A204.1 (cell line): ENCODE measurements around the gene PDCD4.

Experiments used
- FAIRE-seq: peaks from 2 replicates; lab custom pipeline; 2012; peaks lifted over from hg19 to GRCh38; lab: Jason Lieb, UNC

Gene PDCD4

DNA sequence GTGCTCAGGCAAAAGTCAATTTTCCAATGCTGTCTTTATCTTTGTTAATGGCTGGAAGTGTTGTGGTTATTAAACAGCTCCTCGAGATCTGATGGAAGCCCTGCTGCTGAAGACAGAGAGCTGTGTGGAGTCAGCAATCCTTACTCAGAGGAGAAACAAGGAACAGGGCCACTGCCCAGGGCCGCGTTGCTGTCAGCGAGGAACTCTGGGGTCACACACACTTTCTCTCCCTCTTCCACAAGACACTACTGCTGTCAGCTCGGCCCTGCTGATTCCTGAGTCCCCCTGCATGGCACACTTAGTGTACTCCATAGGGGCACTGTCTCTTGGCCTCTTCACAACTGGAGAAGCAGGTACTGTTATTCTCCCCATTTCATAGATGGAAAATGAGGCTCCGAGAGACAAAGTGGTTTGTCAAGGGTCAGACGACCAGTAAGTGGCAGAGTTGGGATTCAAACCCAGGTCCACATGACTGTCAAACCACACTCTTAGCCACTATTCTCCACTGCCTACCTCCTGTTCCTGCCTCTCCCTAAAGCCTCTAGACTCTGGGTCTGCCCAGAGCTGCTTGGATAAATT lies 29.3 kb upstream of the PDCD4 start:
- FAIRE-seq, result no peak

DNA sequence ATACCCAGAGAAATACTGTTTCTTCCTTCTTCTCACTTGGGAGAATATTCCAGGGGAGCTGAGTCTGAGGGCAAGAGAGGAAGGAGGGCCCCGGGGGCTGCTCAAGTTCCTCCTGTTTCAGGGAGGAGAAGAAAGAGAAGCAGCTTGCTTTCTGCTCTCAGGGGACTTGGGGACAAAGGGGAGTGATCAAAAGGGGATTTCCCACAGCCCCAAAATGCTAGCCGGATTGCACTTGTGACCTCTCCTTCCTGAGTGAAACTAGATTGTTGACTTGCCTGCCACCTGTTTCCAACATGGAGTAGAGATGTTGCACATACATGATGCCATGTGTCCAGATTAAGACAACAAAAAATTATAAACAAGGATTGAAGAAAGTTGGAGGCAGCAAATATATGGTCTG lies 28.7 kb upstream of the PDCD4 start:
- no peak for FAIRE-seq

DNA sequence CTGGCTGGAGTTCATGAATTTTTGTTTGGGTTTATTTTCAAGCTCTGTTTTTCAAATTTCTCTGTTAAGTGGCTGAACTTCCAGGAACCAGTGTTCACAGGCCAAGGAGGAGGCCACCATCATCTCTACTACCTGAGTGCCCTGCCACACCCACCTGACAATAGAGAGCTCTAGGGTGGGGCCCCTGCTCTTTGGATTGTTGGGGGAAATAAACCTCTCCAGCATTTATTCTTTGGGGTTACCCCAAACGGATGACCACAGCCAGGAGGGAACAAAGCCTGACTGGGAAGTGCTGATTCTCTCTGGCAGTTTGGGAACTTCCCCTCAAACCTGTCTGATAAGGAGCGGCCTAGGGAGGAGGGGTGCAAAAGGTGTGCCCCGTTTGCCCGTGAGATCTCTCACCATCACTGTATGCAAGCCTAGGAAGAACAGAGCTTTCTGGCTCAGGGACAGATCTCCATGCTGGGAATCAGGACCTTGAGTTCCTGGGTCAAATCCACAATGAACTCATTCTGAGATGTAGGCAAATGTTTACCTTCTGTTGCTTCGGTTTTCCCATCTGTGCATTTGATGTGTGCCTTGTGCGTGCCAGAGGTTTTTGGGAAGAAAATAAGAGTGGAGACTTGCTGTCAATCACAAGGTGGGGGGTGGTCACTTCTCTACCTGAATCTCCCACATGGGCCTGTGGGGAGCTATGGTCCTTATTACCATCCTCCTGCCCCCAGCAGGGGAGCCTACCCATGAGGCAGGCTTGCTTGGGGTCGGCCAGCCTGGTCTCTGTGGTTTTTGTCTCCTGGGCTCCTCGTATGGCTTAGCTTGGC lies 27.7 kb upstream of the PDCD4 start:
- no peak for FAIRE-seq

DNA sequence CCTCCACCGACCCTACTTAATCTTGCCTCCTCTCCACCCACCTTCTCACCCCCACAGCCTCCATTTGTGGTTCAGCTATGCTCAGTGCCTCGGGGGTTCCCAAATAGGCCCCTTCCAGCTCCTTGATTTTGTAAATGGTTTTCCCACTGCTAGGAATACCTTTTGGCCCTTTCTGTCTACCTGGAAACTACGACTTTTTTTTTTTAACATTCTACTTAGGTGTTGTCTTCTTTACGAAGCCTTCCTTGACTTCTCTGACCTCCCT lies 27.2 kb upstream of the PDCD4 start:
- no peak for FAIRE-seq

DNA sequence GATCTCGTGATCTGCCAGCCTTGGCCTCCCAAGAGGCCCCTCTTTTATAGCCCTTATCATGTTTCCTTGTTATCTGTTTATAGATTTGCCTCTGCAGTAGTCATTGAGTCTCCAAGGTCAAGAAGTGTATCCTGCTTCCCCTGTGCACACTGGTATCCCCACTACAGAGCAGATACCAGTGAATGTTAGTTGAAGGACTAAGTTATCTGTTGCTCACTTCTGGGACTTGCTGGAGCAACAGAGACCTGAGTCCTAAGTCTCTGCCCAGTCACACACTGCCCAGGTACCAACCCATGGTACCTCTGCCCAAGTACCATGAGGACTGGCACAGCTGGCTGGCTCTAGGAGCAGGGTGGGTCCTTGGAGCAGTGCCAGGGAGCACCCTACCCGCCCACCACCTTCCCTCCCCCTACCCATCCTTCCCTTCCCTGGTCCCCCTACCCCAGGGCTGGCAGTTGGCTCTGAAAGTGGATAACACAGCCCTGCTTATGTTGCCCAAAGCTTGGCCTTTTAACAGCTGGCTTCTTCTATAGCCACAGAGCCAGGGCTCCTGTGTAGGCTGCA lies 26.5 kb upstream of the PDCD4 start:
- no peak for FAIRE-seq

DNA sequence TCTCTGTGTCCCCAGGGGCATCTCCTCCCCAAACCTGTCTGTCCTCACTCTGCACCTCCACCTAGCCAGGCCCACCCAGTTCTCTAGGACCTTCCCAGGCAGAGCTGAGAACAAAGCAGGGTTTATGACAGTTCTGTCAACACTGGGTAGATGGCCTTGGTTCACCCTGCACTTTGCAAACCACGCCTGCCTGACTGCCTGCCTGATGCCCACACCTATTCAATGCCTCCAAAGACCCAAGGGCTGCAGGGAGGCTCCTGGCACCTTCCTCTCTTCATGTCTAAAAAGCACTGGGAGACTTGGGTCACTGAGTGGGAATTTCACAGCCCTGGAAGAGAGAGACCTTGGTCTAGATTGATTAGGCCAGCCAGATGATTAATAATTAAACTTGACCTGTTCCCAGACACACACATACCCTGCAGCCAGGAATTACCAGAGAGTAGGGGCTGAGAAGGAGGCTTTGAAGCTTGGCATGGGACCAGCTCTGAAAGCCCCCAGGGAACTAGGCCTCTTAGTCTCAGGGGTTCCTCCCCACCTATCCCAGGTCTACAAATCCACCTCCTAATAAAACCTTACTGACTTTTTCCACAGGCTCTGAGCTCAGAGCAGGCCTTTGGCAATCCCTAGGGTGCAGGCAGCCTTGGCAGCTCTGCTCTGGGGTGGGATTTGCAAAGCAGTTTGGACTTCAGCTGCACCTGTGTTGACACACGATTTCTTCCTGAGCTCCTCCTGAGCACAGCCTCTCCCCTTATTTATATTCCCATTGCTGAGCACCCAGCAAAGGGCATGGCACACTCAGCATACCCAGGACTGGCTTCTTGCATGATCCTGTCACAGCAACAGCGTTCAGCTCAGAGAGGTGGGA lies 25.7 kb upstream of the PDCD4 start:
- FAIRE-seq, result no peak

DNA sequence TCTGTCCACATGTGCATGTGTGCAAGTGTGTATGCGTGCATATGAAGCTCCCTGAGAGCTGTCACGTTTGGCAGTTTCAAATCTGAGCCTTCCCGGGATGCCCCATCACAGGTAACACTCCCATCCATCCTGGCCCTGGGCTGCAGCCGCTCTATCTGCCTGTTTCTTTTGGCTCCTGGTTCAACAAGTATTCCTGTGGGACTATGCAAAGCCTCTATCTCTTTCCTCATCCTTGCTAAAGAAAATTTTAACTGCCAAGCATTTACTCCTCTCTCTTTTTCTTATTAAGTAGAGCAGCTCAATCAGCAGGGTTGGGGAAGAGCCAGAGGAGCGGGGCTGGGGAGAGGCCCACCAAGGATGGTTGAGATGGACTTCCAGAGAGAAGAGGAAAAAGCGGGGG lies 24.4 kb upstream of the PDCD4 start:
- no peak for FAIRE-seq

DNA sequence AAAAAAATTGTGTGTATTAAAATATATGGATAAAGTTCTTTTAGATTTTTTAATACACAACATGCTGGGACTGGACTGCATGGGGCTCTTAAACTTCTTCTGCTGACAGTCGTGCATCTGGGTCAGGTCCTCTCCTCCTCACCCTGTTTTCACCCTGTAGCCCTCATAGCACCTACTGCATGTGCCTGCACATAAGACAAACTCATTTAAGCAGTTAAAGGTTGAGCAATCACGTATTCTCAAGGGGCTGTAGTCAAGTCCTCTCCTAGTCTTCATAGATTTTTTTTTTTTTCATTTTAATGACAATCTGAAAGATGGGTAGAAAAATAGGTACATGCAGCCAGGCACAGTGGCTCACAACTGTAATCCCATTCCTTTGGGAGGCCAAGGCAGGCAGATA lies 23.6 kb upstream of the PDCD4 start:
- no peak for FAIRE-seq

DNA sequence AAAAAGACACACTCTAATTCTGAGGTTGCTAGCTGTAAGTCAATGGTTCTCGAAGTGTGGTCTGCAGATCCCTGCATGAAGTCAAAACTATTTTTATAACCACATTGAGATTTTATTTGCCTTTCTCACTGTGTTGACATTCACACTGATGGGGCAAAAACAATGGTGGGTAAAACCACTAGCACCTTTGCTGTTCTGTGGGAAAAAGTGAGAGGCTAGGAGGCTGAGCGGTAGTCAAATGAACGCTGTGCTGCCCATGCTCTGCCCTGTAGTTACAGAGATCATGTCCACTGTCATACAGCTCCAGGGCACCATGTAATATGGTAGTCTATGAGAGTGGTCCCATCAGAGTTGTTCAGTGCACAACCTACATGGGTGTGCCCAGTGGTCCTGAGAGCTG lies 21.6 kb upstream of the PDCD4 start:
- FAIRE-seq, result no peak

DNA sequence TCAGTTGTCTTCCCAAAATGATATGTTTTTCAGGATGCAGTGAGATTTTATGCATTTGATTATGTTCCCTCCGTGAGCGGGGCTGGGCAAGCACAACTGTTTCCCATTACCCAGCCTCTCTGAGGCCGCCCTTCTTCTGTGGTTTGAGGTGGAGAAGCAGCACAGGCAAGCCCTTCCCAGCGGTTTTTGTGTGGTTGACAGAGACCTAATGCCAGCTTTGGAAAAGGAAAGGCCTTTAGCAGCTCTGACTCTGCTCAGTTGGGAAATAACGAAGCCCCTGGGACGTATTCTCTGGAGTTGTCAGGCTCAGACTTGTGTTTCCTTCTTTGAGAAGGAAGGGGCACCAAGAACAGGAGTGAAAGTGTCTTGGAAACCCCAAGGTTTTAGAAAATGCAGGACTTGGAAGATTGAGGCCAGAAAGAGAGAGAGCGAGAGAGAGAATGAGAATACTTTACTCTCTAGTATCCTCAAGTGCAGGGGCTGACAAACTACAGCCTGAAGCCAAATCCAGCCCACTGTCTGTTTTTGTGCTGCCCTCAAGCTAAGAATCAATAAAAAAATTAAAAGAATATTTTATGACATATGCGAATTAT lies 20.6 kb upstream of the PDCD4 start:
- no peak for FAIRE-seq

DNA sequence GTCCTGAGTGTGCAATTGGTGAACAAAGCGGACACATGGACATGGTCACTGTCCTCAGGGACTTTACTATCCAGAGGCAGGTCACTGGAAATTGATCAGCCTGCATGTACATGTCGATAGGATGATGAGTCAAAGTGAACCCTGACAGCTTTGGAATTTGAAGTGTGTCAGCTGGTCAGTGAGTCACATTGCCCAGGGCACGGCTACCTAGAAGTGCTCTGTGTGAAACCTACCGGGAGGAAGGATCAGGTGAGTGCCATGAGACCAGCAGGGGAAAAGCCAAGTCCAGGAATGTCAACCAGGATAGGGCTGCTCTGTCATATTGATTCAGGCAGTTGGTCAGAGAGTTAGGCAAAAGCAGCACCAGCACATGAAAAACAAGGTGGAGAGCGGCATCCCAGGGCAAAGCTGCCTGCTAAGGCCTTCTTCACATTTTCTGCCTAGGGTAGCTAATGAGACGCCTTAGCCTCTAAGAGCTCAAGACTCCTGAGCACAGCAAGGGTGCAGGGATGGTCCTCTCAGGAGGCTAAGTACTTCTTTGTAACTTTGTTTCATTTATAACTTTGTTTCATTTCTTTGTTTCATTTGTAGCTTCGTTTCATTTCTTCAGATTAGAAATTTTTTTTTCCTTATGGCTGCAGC lies 19.4 kb upstream of the PDCD4 start:
- FAIRE-seq, result no peak

DNA sequence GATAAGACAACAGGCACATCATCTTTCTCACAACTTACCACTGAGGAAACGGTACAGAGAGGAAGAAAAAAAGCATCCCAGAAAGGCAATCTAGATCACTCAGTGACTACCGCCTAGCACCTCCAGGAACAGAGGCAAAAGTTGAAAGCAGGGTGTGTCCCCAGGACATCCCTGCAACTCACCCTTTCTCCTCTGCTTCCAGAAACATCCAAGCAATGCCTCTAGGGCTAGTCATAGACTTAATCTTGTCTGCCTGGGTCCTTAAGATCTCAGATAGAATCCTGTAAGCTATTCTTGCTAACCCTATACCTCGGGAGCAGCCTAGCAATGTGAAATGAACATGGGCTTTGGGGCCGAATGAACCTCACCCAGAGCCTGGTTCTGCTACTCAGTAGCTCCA lies 18.8 kb upstream of the PDCD4 start:
- no peak for FAIRE-seq

DNA sequence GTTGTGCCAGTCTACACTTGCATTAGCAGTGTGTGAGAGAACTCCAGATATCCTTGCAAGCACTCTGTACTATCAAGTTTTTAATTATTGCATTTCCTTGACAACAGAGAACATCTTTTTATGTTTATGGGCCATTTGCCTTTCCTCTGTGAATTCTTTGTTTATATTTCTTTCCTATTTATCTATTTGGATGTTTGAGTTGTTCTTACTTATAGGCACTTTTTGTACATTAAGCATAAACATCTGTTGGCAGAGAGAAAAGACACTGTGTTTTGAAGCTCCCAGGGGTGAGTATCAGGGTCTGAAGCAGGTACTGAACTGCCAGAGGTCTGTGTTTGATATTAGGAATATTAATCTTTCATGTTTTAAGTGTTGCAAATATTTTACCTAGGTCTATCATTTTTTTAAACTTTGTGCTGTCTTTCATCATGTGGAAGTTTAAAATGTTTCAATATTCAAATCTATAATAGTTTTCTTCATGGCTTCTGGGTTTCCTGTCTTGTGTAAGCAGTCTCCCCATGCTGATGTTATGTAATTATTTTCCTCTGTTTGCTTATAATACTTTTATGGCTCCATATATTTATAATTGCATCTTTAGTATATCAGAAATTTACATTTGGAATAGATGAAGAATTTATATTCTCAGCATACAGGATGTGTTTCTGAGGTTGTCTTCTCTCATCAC lies 17.7 kb upstream of the PDCD4 start:
- no peak for FAIRE-seq

DNA sequence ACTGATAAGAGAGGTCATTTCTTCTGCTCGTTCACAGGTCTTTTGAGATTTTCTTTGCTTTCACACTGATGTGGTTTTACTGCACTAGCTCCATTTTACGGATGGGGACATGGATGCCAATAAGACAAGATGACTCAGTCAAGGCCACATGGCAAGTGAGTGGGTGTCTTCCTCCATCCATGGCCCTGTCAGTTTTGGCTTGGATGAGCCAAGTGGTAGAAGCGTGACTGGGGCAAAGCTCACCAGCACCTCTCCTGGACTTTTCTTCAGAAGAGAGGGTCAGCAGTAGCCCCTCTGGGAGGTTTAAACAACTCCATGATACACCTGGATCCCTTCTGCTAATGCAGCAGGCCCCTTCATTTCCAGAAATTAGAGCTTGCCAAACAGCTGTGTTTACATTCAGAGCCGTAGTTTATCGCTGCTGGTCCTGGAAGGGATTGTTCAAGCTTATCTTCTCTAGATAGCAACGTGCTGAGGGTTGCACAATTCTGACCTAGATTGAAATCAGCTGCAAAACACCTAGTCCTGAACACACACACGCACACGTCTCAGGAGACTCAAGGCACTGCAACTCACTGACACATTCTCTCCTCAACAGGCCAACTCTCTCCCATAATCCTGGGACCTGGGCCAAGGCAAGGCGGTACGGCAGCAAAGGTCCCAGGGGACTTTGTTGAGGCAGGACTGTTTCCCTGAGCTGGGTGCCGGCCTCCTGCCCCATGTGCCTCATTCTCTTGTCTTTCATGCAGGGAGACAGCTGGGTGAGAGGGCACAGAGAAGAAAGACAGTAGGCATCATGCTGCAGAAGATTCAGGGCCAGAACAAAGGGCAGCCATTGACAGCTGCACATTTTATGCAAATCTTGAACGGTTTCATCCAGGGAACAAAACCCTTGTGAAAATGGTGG lies 14.2 kb upstream of the PDCD4 start:
- no peak for FAIRE-seq

DNA sequence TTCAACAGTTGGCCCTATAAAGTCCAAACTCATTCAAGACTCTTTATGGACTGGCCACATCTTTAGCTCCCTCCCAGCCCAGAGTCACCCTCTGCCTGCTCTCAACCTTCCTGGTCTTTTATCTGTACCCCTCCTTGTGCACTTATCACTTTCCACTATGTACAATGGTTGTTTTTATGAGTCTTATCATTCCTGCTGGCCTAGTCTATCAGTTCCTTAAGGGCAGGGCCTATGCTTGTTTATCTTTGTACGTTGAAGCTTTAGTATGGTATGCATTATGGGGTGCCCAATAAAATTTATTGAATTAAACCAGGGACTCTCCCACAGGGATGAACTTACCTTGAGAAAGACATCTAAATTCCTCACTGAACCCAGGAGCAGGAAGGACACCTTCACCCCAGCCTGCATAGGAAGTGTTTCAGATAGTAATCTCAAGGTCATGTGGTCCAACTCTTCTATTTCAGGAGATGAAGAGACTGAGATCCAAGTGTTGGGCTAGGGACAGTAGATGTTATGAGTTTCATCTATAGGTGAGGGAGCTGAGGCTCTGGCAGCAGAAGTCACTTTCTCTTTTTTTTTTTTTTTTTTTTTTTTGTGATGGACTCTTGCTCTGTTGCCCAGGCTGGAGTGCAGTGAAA lies 13.3 kb upstream of the PDCD4 start:
- no peak for FAIRE-seq

DNA sequence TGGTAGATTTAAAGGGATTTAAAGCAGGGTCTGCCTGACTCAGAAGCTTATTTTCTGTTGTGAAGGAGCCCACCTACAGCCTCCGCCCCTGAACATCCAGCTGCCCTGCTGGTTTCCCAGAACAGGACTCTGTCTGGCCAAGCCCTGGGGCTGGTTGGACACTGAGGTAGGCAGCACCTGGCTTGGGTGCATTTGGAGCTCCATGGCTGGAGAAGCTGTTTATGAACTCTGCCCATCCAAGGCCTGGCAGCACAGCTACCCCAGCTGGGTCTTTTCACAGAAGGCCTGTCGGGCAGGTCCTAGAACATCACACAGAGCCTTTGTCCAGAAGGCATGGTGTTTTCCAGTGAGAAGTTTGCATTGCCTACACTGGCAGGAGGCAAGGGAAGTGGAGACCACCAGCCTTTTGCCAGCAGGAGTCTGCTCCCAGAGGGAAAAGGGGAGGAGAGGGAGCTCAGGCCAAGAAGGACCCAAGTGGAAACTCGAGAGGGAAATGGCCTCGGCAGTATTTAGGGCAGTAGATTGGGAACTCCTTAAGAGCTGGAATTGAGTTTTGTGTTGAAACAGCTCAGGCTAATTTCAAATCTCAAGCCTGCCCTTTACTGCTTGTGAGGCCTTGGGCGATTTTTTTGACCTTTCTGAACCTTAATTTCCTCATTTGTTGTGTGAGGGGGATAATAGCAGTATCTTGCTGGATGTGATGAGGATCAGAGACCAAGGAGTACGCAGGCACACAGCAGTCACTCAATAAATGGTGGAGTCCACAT lies 12.3 kb upstream of the PDCD4 start:
- no peak for FAIRE-seq

DNA sequence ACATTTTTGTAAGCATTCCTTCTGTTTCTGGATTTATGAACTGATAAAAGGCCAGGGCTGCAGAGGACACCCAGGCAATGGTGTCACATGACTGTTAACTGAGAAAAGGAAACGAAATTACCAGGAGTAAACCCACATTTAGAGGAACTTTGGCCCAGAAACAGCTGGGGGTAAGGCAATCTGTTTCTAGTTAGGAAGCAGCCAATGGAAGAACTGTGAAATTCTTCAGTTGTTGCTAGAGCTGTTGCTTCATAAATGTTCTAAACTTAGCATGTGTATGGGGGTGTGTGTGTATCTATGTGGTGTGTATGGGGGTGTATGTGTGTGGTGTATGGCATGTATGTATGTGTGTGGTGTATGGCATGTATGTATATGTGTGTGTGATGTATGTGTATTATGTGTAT lies 11.8 kb upstream of the PDCD4 start:
- no peak for FAIRE-seq

DNA sequence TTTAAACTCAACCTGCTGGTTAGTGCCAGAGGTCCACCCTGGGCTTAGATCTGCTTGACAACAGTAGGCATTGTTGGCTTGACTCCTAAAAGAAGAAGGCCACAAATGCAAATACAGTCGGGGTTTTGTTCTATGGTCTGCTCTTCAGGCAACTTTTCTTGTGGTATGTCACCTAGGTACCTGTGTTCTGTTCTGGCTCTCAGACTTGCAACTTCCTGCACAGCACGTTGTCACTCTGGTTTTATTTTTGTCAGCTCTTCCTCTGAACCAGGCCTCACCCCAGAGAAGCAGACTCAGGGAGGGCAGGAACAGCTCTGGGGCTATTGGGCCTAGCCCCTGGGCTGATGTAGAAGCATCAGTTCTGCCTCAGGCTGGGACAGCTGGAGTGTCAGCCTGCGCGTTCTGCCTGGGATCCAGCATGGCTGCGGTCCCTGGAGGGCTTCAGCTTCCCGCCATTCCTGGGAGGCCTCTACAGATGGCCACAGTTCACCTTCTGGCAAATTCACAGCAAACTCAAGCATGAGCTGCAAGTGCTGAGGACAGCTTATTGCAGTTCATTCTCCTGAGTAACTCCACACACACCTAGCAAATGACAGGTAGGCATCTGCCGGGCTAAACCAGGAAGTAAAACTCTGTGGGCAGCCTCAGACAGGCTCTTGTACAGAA lies 11.0 kb upstream of the PDCD4 start:
- no peak for FAIRE-seq

DNA sequence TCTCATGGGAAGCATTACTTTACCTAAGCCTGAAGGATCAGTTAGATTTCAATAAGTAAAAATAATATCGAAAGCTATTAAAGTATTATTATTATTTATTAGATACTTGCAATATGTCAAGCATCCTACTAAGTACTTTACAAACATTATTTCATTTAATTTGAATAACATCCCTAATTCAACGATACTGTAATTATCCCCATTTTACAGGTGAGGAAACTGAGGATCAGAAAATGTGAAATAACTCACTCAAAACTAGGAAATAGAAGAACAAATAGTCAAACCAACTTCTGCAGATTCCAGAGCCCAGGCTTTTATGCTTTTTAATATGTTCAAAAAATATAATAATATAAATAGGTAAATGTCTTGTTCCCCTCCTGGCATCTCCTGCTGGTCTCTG lies 10.3 kb upstream of the PDCD4 start:
- no peak for FAIRE-seq
